H1 (cell line): ENCODE data around the gene IQGAP1. TPM values are rescaled to one million over a fixed set of nuclear protein-coding genes. Genes with fewer than 3 reads are reported as not detected.

Experiments used
- CTCF ChIA-PET: fragments of 300-600 bp; sonication (Branson Sonifier 250); formaldehyde crosslinking; loops from one replicate; lab custom pipeline; 2021; ENCODE audit not compliant: partially characterized antibody; lab: Charles Lee
- POLR2A ChIA-PET: fragments of 300-600 bp; sonication (Branson Sonifier 250); formaldehyde crosslinking; loops from one replicate; lab custom pipeline; 2021; ENCODE audit warnings: inconsistent platforms; ENCODE audit not compliant: partially characterized antibody; lab: Charles Lee
- DNase-seq, 2 experiments: peaks; one replicate each; pipeline versions ENCODE4 v3.0.0 to v3.0.0-alpha.2; 2010 to 2022; ENCODE audit warnings: low spot score in 2 of 2, low read depth in 1 of 2, mixed read lengths in 1 of 2
- FAIRE-seq: peaks from 2 replicates; lab custom pipeline; 2011; peaks lifted over from hg19 to GRCh38; lab: Jason Lieb, UNC
- H2AFZ ChIP-seq: 2 replicates; pipeline ENCODE4 v1.8.1; 2012; ENCODE audit warnings: low read length, inconsistent platforms
- H2AK5ac ChIP-seq: 2 replicates; pipeline ENCODE4 v1.6.1; 2013; ENCODE audit warnings: low read depth, low read length
- H2BK120ac ChIP-seq: replicated peaks from 2 replicates; pipeline ENCODE3; 2013; ENCODE audit warnings: low read depth, low read length, inconsistent platforms
- H2BK12ac ChIP-seq: 2 replicates; pipeline ENCODE4 v1.6.1; 2013; ENCODE audit warnings: low read depth, low read length
- H2BK15ac ChIP-seq: 2 replicates; pipeline ENCODE4 v1.6.1; 2013; ENCODE audit warnings: low read length
- H2BK20ac ChIP-seq: 2 replicates; pipeline ENCODE4 v1.6.1; 2013; ENCODE audit warnings: low read length
- H2BK5ac ChIP-seq: 2 replicates; pipeline ENCODE4 v1.6.1; 2013; ENCODE audit warnings: low read depth, low read length
- H3K14ac ChIP-seq: 2 replicates; pipeline ENCODE4 v1.6.1; 2013; ENCODE audit warnings: inconsistent platforms; ENCODE audit not compliant: insufficient read length
- H3K18ac ChIP-seq: 2 replicates; pipeline ENCODE4 v1.6.1; 2013; ENCODE audit warnings: low read length; ENCODE audit errors: extremely low read depth
- H3K23ac ChIP-seq: 2 replicates; pipeline ENCODE4 v1.6.1; 2013; ENCODE audit warnings: inconsistent platforms; ENCODE audit not compliant: insufficient read length
- H3K23me2 ChIP-seq: 2 replicates; pipeline ENCODE4 v1.6.1; 2013; ENCODE audit warnings: low read depth, low read length
- H3K27ac ChIP-seq: 2 replicates; pipeline ENCODE4 v1.6.1; 2011; ENCODE audit warnings: low read depth, low read length, inconsistent platforms
- H3K27me3 ChIP-seq, 4 experiments: replicated peaks in 1 of 4; 1 replicate in 1 of 4; 2 replicates in 3 of 4; pipeline versions ENCODE4 v1.6.1 to v1.8.1; 2011 to 2013; ENCODE audit warnings: low read length in 3 of 4, mild to moderate bottlenecking in 3 of 4, inconsistent platforms in 2 of 4, mixed read lengths in 2 of 4, moderate library complexity in 1 of 4; ENCODE audit not compliant: control insufficient read depth in 3 of 4, insufficient read depth in 3 of 4; ENCODE audit errors: extremely low read depth in 1 of 4
- H3K36me3 ChIP-seq, 4 experiments: 2 replicates each; pipeline versions ENCODE4 v1.6.1 to v1.8.1; 2011 to 2013; ENCODE audit warnings: mild to moderate bottlenecking in 4 of 4, low read length in 3 of 4, moderate library complexity in 2 of 4, control low read depth in 1 of 4, inconsistent platforms in 1 of 4; ENCODE audit not compliant: insufficient read depth in 4 of 4, control insufficient read depth in 2 of 4
- H3K4ac ChIP-seq: replicated peaks from 2 replicates; pipeline ENCODE3; 2013; ENCODE audit warnings: low read length, low read depth, mixed read lengths, inconsistent platforms; ENCODE audit not compliant: insufficient read length
- H3K4me1 ChIP-seq, 4 experiments: replicated peaks in 1 of 4; 1 replicate in 1 of 4; 2 replicates in 3 of 4; pipeline versions ENCODE4 v1.6.1 to v1.8.1; 2011 to 2013; ENCODE audit warnings: low read length in 3 of 4, inconsistent platforms in 2 of 4, mixed read lengths in 1 of 4; ENCODE audit not compliant: insufficient read depth in 4 of 4, control insufficient read depth in 3 of 4
- H3K4me2 ChIP-seq, 2 experiments: 2 replicates each; pipeline versions ENCODE4 v1.6.1 to v1.8.1; 2011 to 2013; ENCODE audit warnings: low read depth in 2 of 2, low read length in 2 of 2, control low read depth in 1 of 2, inconsistent platforms in 1 of 2, mild to moderate bottlenecking in 1 of 2; ENCODE audit not compliant: insufficient read depth in 1 of 2
- H3K4me3 ChIP-seq, 4 experiments: fragments of 200-600, 300-600 bp in 1 of 4; sonication (generic), shearing (Covaris generic), sonication (Bioruptor Twin) in 1 of 4; 2 replicates each; pipeline versions ENCODE4 v1.5.1 to v1.8.1; 2011 to 2016; ENCODE audit warnings: low read length in 4 of 4, low read depth in 3 of 4, control low read depth in 2 of 4, inconsistent platforms in 2 of 4, mild to moderate bottlenecking in 2 of 4, mixed read lengths in 1 of 4, moderate library complexity in 1 of 4; ENCODE audit not compliant: insufficient read depth in 2 of 4; ENCODE audit errors: extremely low read depth in 1 of 4
- H3K56ac ChIP-seq: replicated peaks from 2 replicates; pipeline ENCODE3; 2013; ENCODE audit warnings: low read depth, mild to moderate bottlenecking, mixed read lengths, low read length, inconsistent platforms; ENCODE audit not compliant: insufficient read length
- H3K79me1 ChIP-seq: 2 replicates; pipeline ENCODE4 v1.6.1; 2013; ENCODE audit warnings: low read depth, low read length, control low read depth
- H3K79me2 ChIP-seq, 2 experiments: 2 replicates each; pipeline versions ENCODE4 v1.6.1 to v1.8.1; 2012 to 2013; ENCODE audit warnings: low read length in 2 of 2, mild to moderate bottlenecking in 2 of 2, inconsistent platforms in 1 of 2; ENCODE audit not compliant: insufficient read depth in 2 of 2, control insufficient read depth in 1 of 2
- H3K9ac ChIP-seq, 4 experiments: replicated peaks in 1 of 4; 1 replicate in 1 of 4; 2 replicates in 3 of 4; pipeline versions ENCODE4 v1.6.1 to v1.8.1; 2011 to 2013; ENCODE audit warnings: low read depth in 3 of 4, low read length in 3 of 4, control low read depth in 2 of 4, mild to moderate bottlenecking in 2 of 4, moderate library complexity in 2 of 4, inconsistent platforms in 1 of 4; ENCODE audit errors: extremely low read depth in 1 of 4
- H3K9me3 ChIP-seq, 2 experiments: 2 replicates each; pipeline versions ENCODE4 v1.6.1 to v1.8.1; 2012 to 2013; ENCODE audit warnings: mild to moderate bottlenecking in 2 of 2, moderate library complexity in 2 of 2, control low read depth in 1 of 2, inconsistent platforms in 1 of 2, low read depth in 1 of 2, low read length in 1 of 2, mixed read lengths in 1 of 2; ENCODE audit not compliant: insufficient read depth in 2 of 2
- H4K20me1 ChIP-seq, 2 experiments: replicated peaks in 1 of 2; 2 replicates each; pipeline versions ENCODE3 to v1.8.1; 2011 to 2013; ENCODE audit warnings: inconsistent platforms in 2 of 2, low read length in 2 of 2, mild to moderate bottlenecking in 1 of 2; ENCODE audit not compliant: insufficient read depth in 2 of 2, control insufficient read depth in 1 of 2
- H4K5ac ChIP-seq: 2 replicates; pipeline ENCODE4 v1.6.1; 2013; ENCODE audit warnings: low read length, low read depth, mixed read lengths, inconsistent platforms; ENCODE audit not compliant: insufficient read length
- H4K8ac ChIP-seq: 2 replicates; pipeline ENCODE4 v1.8.0; 2013; ENCODE audit warnings: mild to moderate bottlenecking, moderate library complexity, low read length, inconsistent platforms; ENCODE audit not compliant: insufficient read depth; ENCODE audit errors: extremely low read depth
- H4K91ac ChIP-seq: replicated peaks from 2 replicates; pipeline ENCODE3; 2013; ENCODE audit warnings: low read length, mixed read lengths, inconsistent platforms; ENCODE audit not compliant: insufficient read length
- HDAC2 ChIP-seq, 2 experiments: fragments of 300-600 bp in 1 of 2; sonication (generic) in 1 of 2; IDR thresholded peaks; 2 replicates each; pipeline ENCODE4 v1.6.1; 2011 to 2012; ENCODE audit warnings: low read depth in 2 of 2, low read length in 2 of 2, mild to moderate bottlenecking in 2 of 2, moderate library complexity in 2 of 2, borderline replicate concordance in 1 of 2, inconsistent platforms in 1 of 2
- SAP30 ChIP-seq: fragments of 300-600 bp; sonication (generic); IDR thresholded peaks from 2 replicates; pipeline ENCODE4 v1.7.1; 2012; ENCODE audit warnings: low read length, moderate library complexity, mild to moderate bottlenecking, inconsistent platforms; ENCODE audit not compliant: insufficient read depth, insufficient replicate concordance
- WGBS, 2 experiments: shearing (Covaris generic) in 1 of 2; methylation state at CpG; one replicate each; pipeline versions ENCODE4 v1.1.6 to v1.1.7; 2013 to 2015; ENCODE audit warnings: low lambda C conversion rate in 2 of 2, mixed read lengths in 2 of 2, inconsistent platforms in 1 of 2, low coverage in 1 of 2, missing lambda C conversion rate in 1 of 2; ENCODE audit not compliant: insufficient replicate concordance in 2 of 2, insufficient coverage in 1 of 2, insufficient read length in 1 of 2; ENCODE audit errors: extremely low coverage in 1 of 2, missing lambda C conversion rate in 1 of 2; 5-methylcytosine and 5-hydroxymethylcytosine counted together
- polyA plus RNA-seq, 7 experiments: library from polyadenylated mRNA; depleted of rRNA in 3 of 7; stranded (reverse) in 5 of 7; unstranded in 2 of 7; fragments of >200 nt in 5 of 7; fragments of 200-250 nt in 2 of 7; gene quantifications; 1 replicate in 5 of 7; 2 replicates in 1 of 7; 4 replicates in 1 of 7; pipeline versions ENCODE4 v1.2.1 to v1.2.3, GENCODE V29; 2011 to 2013; ENCODE audit warnings: missing spikeins in 2 of 7, mixed read lengths in 2 of 7
- total RNA-seq: library from RNA; stranded (reverse); fragmentation: NEBNext Ultra II Directional; extraction: Animal tissue kit (Norgen Biotek cat#: 25700); gene quantifications from 2 replicates; pipeline ENCODE4 v1.2.1, GENCODE V29; 2021

The IQGAP1 gene
- total and polyA plus RNA-seq, 2 of the 8 experiments (the other 6 are each of a cell fraction or from before 2014, with no cell fraction given): 56.0 to 138 TPM

GRCh38 chr15:90540768-90541167 lies 152.7 kb downstream of the IQGAP1 start:
- Histone ChIP-seq H3K4me1 (no peaks in the 10 kb centered on the region), H3K4me3 (no peak overlapping the region), H2BK15ac (no peak overlapping the region), H2BK120ac (no peak overlapping the region), H3K4me2 (no peak overlapping the region), H3K27ac (no peak overlapping the region), H3K79me1 (no peaks in the 10 kb centered on the region), H4K20me1 (no peaks in the 10 kb centered on the region), H4K91ac (no peak overlapping the region), H2AFZ (no peak overlapping the region), H3K79me2 (no peaks in the 10 kb centered on the region), H2BK5ac (no peak overlapping the region), H2BK12ac (no peak overlapping the region), H3K36me3 (no peaks in the 10 kb centered on the region), H3K23ac (no peak overlapping the region), H2AK5ac (no peak overlapping the region), H4K5ac (no peak overlapping the region), H3K9ac (no peak overlapping the region), H3K4ac (no peak overlapping the region), H3K23me2 (no peaks in the 10 kb centered on the region), H3K14ac (no peak overlapping the region), H4K8ac (no peak overlapping the region), H3K27me3 (no peaks in the 10 kb centered on the region), H3K18ac (no peak overlapping the region), H3K56ac (no peak overlapping the region), H2BK20ac (no peak overlapping the region), H3K9me3 (no peaks in the 10 kb centered on the region)
- POLR2A ChIA-PET: no interaction called here
- FAIRE-seq (no peak), DNase-seq (no peak)
- WGBS, 2 experiments: 90% methylated on average over 3 of the region's 3 CpGs; no CpG with 5 or more reads in 1 of the 2 experiments
- TF ChIP-seq HDAC2 (IDR thresholded peaks at IDR 0.05; ENCODE audit: borderline replicate concordance in 1 of 2, low read depth in 2 of 2, low read length in 2 of 2) (no peak), SAP30 (no peak)
- CTCF ChIA-PET: interaction anchor here (0.9 to 1.4 kb wide), 4 partner anchors 12 to 63 kb away, joined by 4 to 5 read pairs (median 4); partner anchors contain the start of gene CRTC3
